HL-60 (cell line): ENCODE data around the gene TMEM184A.

ENCODE experiments used
- REST ChIP-seq: IDR thresholded peaks from 2 replicates; pipeline ENCODE4 v1.6.1; 2012; ENCODE audit warnings: low read depth; ENCODE audit not compliant: insufficient replicate concordance
- TF ChIP-seq, protein P1 (sequence below): IDR thresholded peaks from one replicate; pipeline ENCODE4 v1.5.1; 2011; ENCODE audit warnings: low read length, control low read depth, inconsistent platforms; ENCODE audit not compliant: insufficient read depth

DNA sequence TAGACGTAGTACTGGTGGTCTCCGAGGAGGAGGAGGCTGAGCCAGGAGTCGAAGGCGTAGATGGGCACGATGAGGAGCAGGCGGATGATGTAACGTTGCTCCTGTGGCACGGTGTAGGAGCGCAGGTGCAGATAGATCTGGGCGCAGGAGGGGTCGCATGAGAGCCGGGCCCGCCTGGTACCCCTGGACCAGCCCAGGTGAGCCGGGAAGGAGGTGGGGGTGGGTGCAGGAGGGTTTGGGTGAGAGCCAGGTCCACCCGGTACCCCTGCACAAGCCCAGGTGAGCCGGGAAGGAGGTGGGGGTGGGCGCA is 5.2 kb downstream of the TMEM184A start:
- TF ChIP-seq, protein P1, sequence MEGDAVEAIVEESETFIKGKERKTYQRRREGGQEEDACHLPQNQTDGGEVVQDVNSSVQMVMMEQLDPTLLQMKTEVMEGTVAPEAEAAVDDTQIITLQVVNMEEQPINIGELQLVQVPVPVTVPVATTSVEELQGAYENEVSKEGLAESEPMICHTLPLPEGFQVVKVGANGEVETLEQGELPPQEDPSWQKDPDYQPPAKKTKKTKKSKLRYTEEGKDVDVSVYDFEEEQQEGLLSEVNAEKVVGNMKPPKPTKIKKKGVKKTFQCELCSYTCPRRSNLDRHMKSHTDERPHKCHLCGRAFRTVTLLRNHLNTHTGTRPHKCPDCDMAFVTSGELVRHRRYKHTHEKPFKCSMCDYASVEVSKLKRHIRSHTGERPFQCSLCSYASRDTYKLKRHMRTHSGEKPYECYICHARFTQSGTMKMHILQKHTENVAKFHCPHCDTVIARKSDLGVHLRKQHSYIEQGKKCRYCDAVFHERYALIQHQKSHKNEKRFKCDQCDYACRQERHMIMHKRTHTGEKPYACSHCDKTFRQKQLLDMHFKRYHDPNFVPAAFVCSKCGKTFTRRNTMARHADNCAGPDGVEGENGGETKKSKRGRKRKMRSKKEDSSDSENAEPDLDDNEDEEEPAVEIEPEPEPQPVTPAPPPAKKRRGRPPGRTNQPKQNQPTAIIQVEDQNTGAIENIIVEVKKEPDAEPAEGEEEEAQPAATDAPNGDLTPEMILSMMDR = no peak
- no peak for TF ChIP-seq REST
